NCI-H2227 treated with DMSO at 0.1 percent for 48 hours (cell line): ENCODE results near the gene MDP1.
A peak's percentile ranks its signal among the peaks of the same experiment; 100 is the strongest.
"Not testable (repeated sequence)": the region's sequence is repeated elsewhere in the genome, so short reads cannot be mapped to it uniquely, and the experiment has no call there.

Experiments used
- DNase-seq: peaks from one replicate; lab custom pipeline; 2025; lab: John Stamatoyannopoulos, UW

The MDP1 gene

DNA sequence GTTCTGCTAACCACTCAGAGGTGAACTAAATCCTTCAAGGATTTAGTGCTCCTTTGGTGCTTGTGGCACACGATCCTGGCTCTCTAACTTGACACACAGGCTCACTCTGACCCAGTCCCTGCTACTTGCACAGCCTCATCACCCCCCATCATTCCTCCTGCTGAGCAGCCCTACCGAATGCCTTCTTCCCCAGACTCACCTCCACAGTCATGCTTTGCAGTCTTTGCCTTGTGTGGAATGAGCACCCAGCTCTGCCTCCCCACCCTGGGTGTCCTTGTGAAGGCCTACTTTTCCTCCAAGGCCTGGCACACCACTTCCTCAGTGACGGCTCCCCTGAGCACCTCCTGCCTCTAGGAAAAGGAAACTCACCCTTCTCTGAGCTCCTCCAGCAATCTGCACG lies 34.5 kb upstream of the MDP1 start:
- no peak for DNase-seq

DNA sequence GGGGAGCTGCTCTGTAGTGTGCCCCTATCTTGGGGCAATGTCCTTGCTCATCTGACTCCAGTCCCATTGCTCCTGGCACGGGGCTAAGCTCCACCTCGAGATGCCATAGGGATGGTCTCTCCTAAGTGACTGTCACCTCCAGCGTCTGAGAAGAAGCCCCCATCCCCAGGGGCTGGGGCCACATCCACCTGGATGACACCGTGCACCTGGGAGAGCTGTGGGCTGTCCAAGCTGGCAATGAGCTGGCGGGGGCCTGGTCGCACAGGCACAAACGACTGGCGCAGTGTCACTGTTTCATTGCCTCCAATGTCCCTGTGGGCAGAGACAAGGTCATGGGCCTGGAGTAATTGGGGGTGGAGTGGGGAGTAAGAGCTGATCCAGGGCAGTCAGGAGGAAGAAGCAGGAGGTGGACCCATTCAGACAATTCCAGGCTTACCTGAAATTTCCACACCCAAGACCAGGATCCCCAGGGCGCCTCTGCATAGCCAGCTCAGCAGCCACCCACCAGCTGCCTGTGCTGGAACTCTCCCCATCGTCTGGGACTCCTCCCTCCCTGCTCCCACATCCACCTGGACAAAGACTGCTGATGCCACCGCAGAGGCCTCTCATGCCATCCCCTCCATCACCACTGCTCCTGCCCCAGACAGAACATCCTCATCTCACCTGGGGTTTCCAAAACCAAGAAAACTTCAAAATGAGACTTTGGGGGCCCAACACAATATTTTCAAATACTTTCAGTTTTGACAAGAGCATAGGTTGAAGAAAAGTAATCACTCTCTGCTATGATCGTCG lies 33.6 kb upstream of the MDP1 start:
- no peak for DNase-seq

GRCh38 chr14:24247422-24247821 lies 31.6 kb upstream of the MDP1 start:
- DNase-seq = no peak

- DNase-seq = no peak
Observed at GRCh38 chr14:24246765-24247212, 30.9 kb upstream of the MDP1 start.

- not testable (repeated sequence) for DNase-seq
Observed at GRCh38 chr14:24245350-24245749, 29.5 kb upstream of the MDP1 start.

DNA sequence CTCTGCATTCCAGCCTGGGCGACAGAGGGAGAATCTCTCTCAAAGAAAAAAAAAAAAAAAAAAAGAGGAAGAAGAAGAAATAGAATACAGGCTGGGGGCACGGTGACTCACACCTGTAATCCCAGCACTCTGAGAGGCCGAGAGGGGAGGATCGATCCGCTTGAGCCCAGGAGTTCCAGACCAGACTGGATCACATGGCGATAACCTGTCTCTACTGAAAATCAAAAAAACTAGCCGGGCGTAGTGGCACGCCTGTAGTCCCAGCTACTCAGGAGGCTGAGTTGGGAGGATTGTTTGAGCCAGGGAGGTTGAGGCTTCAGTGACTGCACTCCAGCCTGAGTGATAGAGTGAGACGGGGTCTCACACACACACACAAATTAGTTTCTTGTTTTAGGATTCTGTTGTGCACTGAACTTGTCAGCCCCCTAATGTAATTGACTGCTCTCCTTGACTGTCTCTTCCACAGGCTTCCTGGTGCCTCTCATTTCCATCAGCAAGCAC lies 27.5 kb upstream of the MDP1 start:
- DNase-seq = peak; percentile 48

DNA sequence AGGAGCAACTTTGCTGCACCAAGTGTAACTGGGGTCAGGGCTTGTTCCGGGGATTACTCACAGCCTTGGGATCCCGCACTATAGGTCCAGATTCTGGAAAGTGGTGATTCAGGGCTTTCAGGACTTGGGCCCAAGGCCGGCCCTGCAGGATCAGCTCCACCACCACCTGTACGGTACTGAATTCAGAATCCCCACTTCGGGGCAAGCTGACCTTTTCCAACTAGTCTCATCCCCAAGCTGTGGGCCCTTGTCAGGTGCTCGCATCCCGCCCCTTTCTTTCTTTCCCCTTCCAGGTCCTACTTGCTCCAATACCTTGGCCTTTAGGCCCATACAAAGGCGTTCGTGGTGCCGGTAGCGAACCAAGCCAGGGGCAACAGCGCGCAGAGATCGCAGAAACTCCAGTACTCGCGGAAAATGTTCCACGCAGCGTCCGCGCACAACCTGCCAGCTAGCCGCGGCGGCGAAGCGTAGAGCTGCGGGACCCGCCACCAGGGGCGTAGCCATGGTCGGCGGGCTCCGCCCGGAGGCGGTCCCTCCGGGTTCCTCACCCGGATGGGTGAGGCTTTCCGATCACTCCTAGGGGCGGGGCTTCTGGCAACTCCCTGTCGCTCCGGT lies 26.1 kb upstream of the MDP1 start:
- DNase-seq = peak; percentile 50

- DNase-seq = no peak
Observed at GRCh38 chr14:24240110-24240918, 24.4 kb upstream of the MDP1 start.

GRCh38 chr14:24238527-24239037 lies 22.7 kb upstream of the MDP1 start:
- DNase-seq = no peak

DNA sequence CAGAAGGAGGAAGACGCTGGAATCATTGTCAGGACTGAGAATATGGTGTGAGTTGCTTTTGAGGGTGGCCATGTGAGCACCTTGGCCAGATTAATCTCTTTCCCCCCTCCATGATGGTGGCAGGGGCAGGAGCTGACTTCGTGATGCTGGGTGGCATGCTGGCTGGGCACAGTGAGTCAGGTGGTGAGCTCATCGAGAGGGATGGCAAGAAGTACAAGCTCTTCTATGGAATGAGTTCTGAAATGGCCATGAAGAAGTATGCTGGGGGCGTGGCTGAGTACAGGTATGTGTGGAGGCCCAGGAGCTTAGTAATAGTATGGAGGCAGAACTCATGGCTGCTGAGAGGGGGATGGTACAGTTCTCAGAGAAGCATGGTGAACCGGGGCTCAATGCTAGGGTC lies 22.3 kb upstream of the MDP1 start:
- no peak for DNase-seq

DNA sequence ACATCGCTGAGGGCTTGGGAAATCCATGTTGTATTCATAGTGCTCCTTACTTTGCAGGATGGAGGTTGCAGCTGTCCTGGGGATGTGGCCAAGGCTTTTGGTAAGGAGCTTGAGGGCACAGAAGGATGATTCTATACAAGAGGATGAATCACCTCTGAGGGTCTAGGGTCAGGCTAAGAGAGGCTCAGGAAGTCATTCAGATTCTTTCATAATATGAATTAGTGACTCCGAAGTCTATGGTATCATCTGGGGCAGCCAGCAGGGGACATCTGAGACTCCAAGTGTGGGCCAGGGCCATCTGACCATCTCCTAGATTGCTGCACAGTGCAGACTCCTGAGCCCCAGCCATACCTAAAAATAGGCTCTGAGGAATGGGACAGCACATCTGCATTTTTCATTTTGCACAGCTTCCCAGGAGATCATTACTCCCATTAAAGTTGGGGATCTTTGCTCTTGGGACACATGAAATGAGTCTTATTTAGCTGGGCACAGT lies 21.6 kb upstream of the MDP1 start:
- no peak for DNase-seq

- no peak for DNase-seq
Observed at GRCh38 chr14:24236689-24237462, 21.0 kb upstream of the MDP1 start.

DNA sequence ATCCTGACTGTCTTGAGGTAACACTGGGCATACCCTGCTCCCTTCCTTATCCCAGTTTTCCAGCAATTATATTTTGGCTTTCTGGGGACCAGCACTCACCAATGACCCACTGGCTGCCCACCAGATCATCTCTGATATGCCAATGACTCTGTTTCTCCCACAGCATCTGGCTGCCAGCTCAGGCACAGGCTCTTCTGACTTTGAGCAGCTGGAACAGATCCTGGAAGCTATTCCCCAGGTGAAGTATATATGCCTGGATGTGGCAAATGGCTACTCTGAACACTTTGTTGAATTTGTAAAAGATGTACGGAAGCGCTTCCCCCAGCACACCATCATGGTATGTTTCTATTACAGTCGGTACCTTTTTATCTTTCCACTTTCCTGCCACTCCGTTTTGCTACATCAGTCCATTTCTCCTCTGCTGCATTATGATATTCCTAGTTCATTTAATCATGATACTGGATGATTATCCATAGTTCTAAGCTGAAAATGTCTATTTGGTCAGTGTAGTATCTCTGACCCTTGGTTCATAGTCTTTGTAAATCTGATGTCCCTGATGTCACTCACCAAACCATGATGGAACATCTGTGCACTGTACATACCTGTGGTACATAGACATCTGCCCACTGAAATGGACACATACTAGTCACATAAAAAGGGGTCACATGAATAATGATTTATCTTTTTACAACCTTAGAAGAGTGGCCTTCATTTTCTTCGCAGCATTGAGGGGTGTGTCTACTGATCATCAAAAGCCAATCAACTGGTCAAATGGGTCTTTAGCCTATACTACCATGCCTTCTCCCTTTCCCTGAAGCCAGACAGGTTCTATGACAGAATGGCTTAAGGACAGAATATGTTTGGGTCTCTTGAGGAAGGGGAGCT lies 20.2 kb upstream of the MDP1 start:
- DNase-seq = no peak

GRCh38 chr14:24234095-24235005 lies 18.5 kb upstream of the MDP1 start:
- DNase-seq = no peak

DNA sequence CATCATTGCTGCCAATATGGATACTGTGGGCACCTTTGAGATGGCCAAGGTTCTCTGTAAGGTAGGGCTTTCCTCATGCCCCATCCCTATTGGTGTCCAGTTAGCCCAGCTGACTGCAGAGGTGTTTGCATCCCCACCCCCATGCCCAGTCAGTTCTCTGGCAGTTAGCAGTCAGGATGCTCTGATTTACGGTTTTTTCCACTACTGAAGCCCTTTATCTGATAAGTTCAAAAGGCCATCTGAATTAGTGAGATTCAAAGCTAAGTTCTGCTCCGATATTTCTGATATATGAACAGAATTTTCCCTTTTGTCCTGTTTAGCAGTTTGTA lies 17.6 kb upstream of the MDP1 start:
- DNase-seq = no peak

DNA sequence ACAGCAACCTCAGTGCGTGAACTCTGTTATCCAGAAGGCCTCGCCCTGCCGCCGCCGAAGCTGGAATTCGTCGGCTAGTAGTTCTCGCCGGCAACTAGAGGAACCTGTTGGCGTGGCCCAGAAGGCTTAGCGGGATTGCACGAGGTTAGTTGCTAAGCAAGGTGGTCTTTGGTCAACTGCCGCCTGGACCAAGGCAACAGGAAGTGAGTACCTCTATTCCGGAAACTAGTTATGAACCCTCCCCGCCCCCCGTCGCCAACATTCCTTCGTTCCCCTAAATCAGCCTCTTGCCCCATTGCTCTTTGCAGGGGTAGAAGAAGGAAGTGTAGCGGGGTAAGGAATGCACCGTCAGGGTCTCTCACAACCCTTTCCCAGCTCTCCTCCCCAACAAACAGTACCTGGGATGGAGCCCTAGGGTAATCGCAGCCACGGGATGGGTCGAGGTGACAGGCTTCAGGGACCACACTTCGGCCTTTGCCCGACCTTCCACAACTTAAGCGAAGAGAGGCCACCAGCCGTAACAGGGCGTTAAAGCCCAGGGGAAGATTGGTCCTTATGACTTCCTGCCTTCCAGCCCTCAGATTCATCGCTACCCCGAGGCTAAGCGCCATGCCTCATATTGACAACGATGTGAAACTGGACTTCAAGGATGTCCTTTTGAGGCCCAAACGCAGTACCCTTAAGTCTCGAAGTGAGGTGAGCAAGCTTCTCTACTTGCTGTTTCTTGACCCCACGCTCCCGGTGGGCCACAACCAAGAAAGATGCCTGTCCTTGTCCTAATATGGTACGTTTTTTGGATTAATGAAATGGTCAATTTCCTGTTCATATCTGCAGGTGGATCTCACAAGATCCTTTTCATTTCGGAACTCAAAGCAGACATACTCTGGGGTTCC lies 17.0 kb upstream of the MDP1 start, which contains the start of gene GMPR2:
Gene GMPR2, plus strand, starts transcription at position 285 of the 893 bp plus-strand sequence. Its CDS starts 325 bp downstream, at position 610.
- peak; percentile 93 for DNase-seq

GRCh38 chr14:24232121-24232644 lies 16.3 kb upstream of the MDP1 start, which contains the start of gene NEDD8:
NEDD8 (minus strand) TSS chr14:24232367; CDS start chr14:24232267, 100 bp downstream.
- DNase-seq = peak; percentile 93
